GM06990 (cell line): ENCODE results near the gene KIAA1328.

Experiments used
- DNase-seq: peaks from one replicate; pipeline ENCODE4 v3.0.0-alpha.2; 2011; ENCODE audit not compliant: insufficient read length; ENCODE audit errors: extremely low read depth
- H3K27me3 ChIP-seq: replicated peaks from 2 replicates; pipeline ENCODE4 v1.6.0; 2011; ENCODE audit warnings: low read length; ENCODE audit not compliant: control insufficient read depth, insufficient read depth
- H3K36me3 ChIP-seq: 2 replicates; pipeline ENCODE4 v1.5.1; 2011; ENCODE audit warnings: low read length; ENCODE audit not compliant: control insufficient read depth, insufficient read depth
- H3K4me3 ChIP-seq: replicated peaks from 2 replicates; pipeline ENCODE4 v1.5.1; 2011; ENCODE audit warnings: low read depth, mild to moderate bottlenecking, control low read depth, low read length
- TF ChIP-seq, protein P1 (sequence below): IDR thresholded peaks from 2 replicates; pipeline ENCODE4 v1.5.1; 2011; ENCODE audit warnings: low read length, control low read depth, mild to moderate bottlenecking, inconsistent platforms; ENCODE audit not compliant: insufficient read depth, poor library complexity, severe bottlenecking

KIAA1328 gene

DNA sequence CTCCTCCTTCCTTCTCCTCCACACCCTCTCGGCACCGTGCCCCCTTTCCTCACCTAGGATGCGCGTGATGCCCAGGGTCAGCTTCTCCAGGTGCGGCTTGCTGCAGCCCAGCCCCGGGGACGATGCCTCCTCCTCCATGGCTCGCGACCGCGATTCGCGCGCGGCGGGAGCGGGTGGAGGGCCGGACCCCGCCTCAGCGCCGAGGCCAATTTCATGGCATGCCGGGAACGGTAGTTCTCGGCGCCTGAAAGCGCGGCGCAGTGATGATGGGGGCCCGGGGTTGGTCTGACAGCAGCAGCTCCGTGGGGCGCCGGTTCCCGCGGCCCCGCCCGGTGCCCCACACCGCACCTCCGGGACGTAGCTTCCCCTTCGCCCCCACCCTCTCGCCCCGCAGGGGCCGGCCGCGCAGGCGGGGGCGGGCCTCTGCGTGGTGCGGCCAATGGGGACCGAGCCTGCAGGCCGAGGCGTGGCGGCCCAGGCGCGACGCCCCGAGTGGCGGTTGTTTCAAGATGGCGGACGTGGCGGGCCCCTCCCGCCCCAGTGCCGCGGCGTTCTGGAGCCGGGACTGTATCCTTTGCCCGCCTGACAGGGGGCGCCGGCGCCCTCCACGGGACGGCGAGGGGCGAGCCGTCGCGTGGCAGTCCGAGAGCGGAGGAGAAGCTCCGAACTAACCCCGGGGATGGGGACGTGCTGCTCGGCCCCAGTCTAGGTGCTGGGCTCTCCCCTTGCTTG lies at the start of gene KIAA1328, which contains the start of gene TPGS2:
Gene KIAA1328 (plus strand): TSS at position 498 of the 732 bp plus-strand sequence. CDS start 12 bp downstream, at position 510.
Gene TPGS2 (minus strand): TSS at position 373 of the 732 bp plus-strand sequence. CDS start 235 bp downstream, at position 138.
- no peaks in the 10 kb centered on the region for H3K27me3 ChIP-seq
- no peaks in the 10 kb centered on the region for H3K36me3 ChIP-seq
- DNase-seq, result peak; percentile 96
- peak within 1 kb of the TSS; percentile 86 for H3K4me3 ChIP-seq
- TF ChIP-seq, protein P1, sequence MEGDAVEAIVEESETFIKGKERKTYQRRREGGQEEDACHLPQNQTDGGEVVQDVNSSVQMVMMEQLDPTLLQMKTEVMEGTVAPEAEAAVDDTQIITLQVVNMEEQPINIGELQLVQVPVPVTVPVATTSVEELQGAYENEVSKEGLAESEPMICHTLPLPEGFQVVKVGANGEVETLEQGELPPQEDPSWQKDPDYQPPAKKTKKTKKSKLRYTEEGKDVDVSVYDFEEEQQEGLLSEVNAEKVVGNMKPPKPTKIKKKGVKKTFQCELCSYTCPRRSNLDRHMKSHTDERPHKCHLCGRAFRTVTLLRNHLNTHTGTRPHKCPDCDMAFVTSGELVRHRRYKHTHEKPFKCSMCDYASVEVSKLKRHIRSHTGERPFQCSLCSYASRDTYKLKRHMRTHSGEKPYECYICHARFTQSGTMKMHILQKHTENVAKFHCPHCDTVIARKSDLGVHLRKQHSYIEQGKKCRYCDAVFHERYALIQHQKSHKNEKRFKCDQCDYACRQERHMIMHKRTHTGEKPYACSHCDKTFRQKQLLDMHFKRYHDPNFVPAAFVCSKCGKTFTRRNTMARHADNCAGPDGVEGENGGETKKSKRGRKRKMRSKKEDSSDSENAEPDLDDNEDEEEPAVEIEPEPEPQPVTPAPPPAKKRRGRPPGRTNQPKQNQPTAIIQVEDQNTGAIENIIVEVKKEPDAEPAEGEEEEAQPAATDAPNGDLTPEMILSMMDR, result peak; percentile 65

DNA sequence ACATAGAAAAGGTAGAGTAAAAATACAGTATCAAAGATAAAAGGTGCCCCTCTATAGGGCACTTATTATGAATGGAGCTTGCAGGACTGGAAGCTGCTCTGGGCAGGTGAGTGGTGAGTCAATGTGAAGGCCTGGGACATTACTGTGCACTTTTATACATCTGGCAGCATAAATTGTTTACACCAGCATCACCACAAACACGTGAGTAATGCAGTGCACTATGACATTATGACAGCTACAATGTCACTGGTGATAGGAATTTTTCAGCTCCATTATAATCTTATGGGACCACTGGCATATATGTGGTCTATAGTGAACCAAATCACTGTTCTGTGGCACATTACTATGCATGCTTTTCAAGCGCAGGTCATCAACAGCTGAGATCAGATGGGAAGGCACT lies 48.2 kb upstream of the KIAA1328 start:
- DNase-seq, result no peak
- TF ChIP-seq, protein P1, result no peak
- H3K36me3 ChIP-seq, result peaks cover 6% of the 10 kb centered on the region
- no peaks in the 10 kb centered on the region for H3K27me3 ChIP-seq
- H3K4me3 ChIP-seq, result no peak overlapping the region

DNA sequence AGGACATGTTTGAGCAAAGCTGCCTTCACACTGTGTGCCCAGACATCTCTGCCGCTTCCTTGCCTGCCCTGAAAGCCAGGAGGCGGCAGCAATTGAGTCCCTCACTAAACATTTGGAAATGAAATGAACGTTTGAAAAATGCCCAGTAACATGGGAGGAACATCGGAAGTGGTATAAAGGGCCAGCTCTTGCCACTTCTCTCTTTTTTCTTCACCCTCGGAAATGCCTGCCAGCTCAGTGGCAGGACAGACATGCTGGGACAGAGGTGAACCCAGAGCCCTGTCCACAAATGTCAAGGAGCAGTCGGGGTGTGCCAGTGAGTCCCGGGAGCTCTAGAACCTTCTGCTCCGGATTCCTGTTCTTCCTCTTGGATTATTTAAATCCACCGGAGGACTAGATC lies 46.2 kb upstream of the KIAA1328 start:
- Histone ChIP-seq H3K4me3 (no peak overlapping the region), H3K27me3 (no peaks in the 10 kb centered on the region), H3K36me3 (peaks cover 7% of the 10 kb centered on the region)
- DNase-seq, result no peak
- TF ChIP-seq, protein P1, result no peak

DNA sequence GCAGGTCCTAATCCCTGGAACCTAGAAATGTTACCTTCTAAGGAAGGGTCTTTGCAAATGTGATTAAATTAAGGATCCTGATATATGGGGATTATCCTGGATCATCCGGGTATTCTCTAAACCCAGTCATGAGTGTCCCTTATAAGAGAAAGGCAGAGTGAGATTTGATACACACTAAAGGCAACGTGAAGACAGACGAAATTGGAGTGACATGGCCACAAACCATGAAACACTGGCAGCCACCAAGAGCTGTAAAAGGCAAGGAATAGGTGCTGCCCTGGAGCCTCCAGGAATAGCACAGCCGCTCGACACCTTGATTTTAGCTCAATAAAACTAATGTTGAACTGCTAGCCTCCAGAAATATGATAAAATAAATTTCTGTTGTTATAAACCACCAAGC lies 45.1 kb upstream of the KIAA1328 start:
- TF ChIP-seq, protein P1, result no peak

DNA sequence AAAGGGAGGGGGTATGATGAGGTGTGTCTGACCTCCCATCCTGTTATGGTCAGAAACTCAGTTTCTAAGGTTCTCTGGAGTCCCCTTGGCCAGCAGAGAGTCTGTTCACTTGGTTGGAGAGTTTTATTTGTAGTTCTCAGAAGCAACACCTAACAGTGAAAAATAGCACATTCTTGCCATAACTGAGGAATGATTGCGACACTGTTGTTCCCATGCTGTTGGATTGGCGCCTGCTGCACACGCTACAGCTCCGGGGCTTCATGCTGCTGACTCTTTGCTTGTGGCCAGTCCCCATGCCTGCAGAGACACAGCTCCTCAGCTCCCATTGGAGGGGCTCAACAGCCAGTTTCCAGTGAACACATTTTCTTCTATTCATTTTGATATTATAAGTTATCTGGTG lies 42.2 kb upstream of the KIAA1328 start:
- H3K4me3 ChIP-seq, result no peak overlapping the region
- no peak for DNase-seq
- H3K36me3 ChIP-seq, result peaks cover 2% of the 10 kb centered on the region
- H3K27me3 ChIP-seq, result no peaks in the 10 kb centered on the region
- TF ChIP-seq, protein P1, result no peak

More for the DNA sequence above, 45.1 kb upstream of the KIAA1328 start:
- no peak for DNase-seq
- Histone ChIP-seq H3K4me3 (no peak overlapping the region), H3K36me3 (peaks cover 6% of the 10 kb centered on the region), H3K27me3 (no peaks in the 10 kb centered on the region)
